ENCODE data around the gene SPTAN1.
"Not testable (repeated sequence)": the region's sequence is repeated elsewhere in the genome, so short reads cannot be mapped to it uniquely, and the experiment has no call there.

DNA sequence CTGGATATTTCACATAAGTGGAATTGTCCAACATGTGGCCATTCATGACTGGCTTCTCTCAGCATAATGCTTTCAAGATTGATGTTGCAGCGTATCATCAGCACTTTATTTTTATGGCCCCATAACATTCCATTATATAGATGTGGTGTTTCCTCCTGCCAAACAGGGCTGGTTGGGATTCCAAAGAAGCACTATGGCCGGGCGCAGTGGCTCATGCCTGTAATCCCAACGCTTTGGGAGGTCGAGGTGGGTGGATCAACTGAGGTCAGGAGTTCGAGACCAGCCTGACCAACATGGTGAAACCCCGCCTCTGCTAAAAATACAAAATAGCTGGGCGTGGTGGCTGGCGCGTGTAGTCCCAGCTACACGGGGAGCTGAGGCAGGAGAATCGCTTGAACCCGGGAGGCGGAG lies 49.0 kb upstream of the SPTAN1 start:
- TF ChIP-seq, protein P1, sequence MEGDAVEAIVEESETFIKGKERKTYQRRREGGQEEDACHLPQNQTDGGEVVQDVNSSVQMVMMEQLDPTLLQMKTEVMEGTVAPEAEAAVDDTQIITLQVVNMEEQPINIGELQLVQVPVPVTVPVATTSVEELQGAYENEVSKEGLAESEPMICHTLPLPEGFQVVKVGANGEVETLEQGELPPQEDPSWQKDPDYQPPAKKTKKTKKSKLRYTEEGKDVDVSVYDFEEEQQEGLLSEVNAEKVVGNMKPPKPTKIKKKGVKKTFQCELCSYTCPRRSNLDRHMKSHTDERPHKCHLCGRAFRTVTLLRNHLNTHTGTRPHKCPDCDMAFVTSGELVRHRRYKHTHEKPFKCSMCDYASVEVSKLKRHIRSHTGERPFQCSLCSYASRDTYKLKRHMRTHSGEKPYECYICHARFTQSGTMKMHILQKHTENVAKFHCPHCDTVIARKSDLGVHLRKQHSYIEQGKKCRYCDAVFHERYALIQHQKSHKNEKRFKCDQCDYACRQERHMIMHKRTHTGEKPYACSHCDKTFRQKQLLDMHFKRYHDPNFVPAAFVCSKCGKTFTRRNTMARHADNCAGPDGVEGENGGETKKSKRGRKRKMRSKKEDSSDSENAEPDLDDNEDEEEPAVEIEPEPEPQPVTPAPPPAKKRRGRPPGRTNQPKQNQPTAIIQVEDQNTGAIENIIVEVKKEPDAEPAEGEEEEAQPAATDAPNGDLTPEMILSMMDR (IDR thresholded peaks at IDR 0.05), result not testable (repeated sequence)
- not testable (repeated sequence) for TF ChIP-seq POLR2A, EP300 (IDR thresholded peaks at IDR 0.05)
